ENCODE results near the gene GIPR.

- no peak for TF ChIP-seq AFF4 (CRISPR knock-in tag; IDR thresholded peaks at IDR 0.05)
- no peak for TF ChIP-seq ZNF34 (CRISPR knock-in tag; IDR thresholded peaks at IDR 0.05; ENCODE audit: borderline replicate concordance)
- TF ChIP-seq YY1 (IDR thresholded peaks at IDR 0.05; ENCODE audit: insufficient read depth, insufficient replicate concordance, low read depth, low read length) = no peak
- no peak for TF ChIP-seq PBX3 (CRISPR knock-in tag; IDR thresholded peaks at IDR 0.05; ENCODE audit: borderline replicate concordance)
Observed at GRCh38 chr19:45668342-45668871, 386 bp downstream of the GIPR start.
